Nephron progenitor cell (in vitro differentiated cells): ENCODE data around the gene ZNF563.
A peak's percentile ranks its signal among the peaks of the same experiment; 100 is the strongest.
"Not testable (repeated sequence)": the region's sequence is repeated elsewhere in the genome, so short reads cannot be mapped to it uniquely, and the experiment has no call there.

Source experiments
- DNase-seq: peaks from one replicate; pipeline ENCODE4 v3.0.0; 2021
- H3K27ac Mint-ChIP-seq: 2 replicates; pipeline ENCODE4 v1.8.0; 2021; ENCODE audit warnings: mild to moderate bottlenecking, moderate library complexity, mixed read lengths
- H3K27me3 Mint-ChIP-seq: 2 replicates; pipeline ENCODE4 v1.8.0; 2021; ENCODE audit warnings: mild to moderate bottlenecking, low read depth, mixed read lengths; ENCODE audit not compliant: poor library complexity
- H3K36me3 Mint-ChIP-seq: 2 replicates; pipeline ENCODE4 v1.8.0; 2021; ENCODE audit warnings: low read depth, mixed read lengths
- H3K4me1 Mint-ChIP-seq: 2 replicates; pipeline ENCODE4 v1.8.0; 2021; ENCODE audit warnings: mixed read lengths
- H3K4me3 Mint-ChIP-seq: 2 replicates; pipeline ENCODE4 v1.8.0; 2021; ENCODE audit warnings: mild to moderate bottlenecking, moderate library complexity, mixed read lengths
- H3K9me3 Mint-ChIP-seq: 2 replicates; pipeline ENCODE4 v1.8.0; 2021; ENCODE audit warnings: mild to moderate bottlenecking, moderate library complexity, mixed read lengths
- TF ChIP-seq, protein P1 (sequence below): fragments of 200-600 bp; sonication (generic); IDR thresholded peaks from 2 replicates; pipeline ENCODE4 v1.5.0; 2021; ENCODE audit warnings: antibody characterized with exemption

ZNF563 gene

GRCh38 chr19:12364391-12365235, 31.2 kb upstream of the ZNF563 start:
- Mint-ChIP-seq H3K36me3 (peaks cover 31% of the 10 kb centered on the region), H3K4me1 (peaks cover 27% of the 10 kb centered on the region), H3K27ac (peak overlapping the region; percentile 71), H3K4me3 (peak overlapping the region; percentile 93), H3K9me3 (peaks cover 88% of the 10 kb centered on the region), H3K27me3 (peaks cover 13% of the 10 kb centered on the region)
- TF ChIP-seq, protein P1, sequence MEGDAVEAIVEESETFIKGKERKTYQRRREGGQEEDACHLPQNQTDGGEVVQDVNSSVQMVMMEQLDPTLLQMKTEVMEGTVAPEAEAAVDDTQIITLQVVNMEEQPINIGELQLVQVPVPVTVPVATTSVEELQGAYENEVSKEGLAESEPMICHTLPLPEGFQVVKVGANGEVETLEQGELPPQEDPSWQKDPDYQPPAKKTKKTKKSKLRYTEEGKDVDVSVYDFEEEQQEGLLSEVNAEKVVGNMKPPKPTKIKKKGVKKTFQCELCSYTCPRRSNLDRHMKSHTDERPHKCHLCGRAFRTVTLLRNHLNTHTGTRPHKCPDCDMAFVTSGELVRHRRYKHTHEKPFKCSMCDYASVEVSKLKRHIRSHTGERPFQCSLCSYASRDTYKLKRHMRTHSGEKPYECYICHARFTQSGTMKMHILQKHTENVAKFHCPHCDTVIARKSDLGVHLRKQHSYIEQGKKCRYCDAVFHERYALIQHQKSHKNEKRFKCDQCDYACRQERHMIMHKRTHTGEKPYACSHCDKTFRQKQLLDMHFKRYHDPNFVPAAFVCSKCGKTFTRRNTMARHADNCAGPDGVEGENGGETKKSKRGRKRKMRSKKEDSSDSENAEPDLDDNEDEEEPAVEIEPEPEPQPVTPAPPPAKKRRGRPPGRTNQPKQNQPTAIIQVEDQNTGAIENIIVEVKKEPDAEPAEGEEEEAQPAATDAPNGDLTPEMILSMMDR: no peak
- DNase-seq: peak; percentile 29

- not testable (repeated sequence) for H3K4me3 Mint-ChIP-seq, H3K27ac Mint-ChIP-seq, DNase-seq
- Mint-ChIP-seq H3K4me1 (peaks cover 27% of the 10 kb centered on the region), H3K36me3 (peaks cover 43% of the 10 kb centered on the region), H3K27me3 (peaks cover 15% of the 10 kb centered on the region), H3K9me3 (peaks cover 89% of the 10 kb centered on the region)
Observed at GRCh38 chr19:12362236-12362635, 28.8 kb upstream of the ZNF563 start.

- Mint-ChIP-seq H3K9me3 (peaks cover 92% of the 10 kb centered on the region), H3K4me1 (no peaks in the 10 kb centered on the region), H3K27me3 (peaks cover 4% of the 10 kb centered on the region), H3K27ac (no peak overlapping the region), H3K4me3 (no peak overlapping the region), H3K36me3 (peaks cover 72% of the 10 kb centered on the region)
- TF ChIP-seq, protein P1: no peak
- no peak for DNase-seq
Observed at GRCh38 chr19:12353375-12353774, 19.9 kb upstream of the ZNF563 start.

GRCh38 chr19:12350890-12351197, 17.4 kb upstream of the ZNF563 start:
- H3K27me3 Mint-ChIP-seq: peaks cover 2% of the 10 kb centered on the region

DNA sequence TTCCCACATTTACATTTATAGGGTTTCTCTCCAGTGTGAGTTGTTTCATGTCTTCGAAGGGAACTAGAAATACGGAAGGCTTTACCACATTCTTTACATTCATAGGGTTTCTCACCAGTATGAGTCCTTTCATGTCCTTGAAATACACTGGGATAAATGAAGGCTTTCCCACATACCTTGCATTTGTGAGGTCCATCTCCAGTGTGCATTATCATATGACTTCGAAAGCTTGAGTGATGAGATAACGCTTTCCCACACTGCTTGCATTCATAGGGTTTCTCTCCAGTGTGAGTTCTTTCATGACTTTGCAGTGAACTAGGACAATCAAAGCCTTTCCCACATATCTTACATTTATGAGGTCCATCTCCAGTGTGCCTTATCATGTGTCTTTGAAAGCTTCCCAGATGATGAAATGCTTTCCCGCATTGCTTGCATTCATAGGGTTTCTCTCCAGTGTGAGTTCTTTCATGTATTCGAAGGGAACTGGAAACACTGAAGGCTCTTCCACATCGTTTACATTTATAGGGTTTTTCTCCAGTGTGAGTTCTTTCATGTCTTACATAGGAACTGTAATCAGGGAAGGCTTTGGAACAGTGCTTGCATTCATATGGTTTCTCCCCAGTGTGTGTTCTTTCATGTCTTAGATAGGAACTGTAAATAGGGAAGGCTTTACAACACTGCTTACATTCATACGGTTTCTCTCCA, 16.9 kb upstream of the ZNF563 start:
- no peaks in the 10 kb centered on the region for H3K27me3 Mint-ChIP-seq
- TF ChIP-seq, protein P1: no peak
- H3K27ac Mint-ChIP-seq: no peak overlapping the region
- H3K36me3 Mint-ChIP-seq: peaks cover 76% of the 10 kb centered on the region
- no peak for DNase-seq
- peaks cover 93% of the 10 kb centered on the region for H3K9me3 Mint-ChIP-seq
- no peak overlapping the region for H3K4me3 Mint-ChIP-seq
- no peaks in the 10 kb centered on the region for H3K4me1 Mint-ChIP-seq

More at GRCh38 chr19:12350890-12351197, 17.4 kb upstream of the ZNF563 start:
- Mint-ChIP-seq H3K27ac (no peak overlapping the region), H3K4me3 (no peak overlapping the region), H3K36me3 (peaks cover 76% of the 10 kb centered on the region), H3K9me3 (peaks cover 90% of the 10 kb centered on the region), H3K4me1 (no peaks in the 10 kb centered on the region)
- TF ChIP-seq, protein P1: no peak
- no peak for DNase-seq

DNA sequence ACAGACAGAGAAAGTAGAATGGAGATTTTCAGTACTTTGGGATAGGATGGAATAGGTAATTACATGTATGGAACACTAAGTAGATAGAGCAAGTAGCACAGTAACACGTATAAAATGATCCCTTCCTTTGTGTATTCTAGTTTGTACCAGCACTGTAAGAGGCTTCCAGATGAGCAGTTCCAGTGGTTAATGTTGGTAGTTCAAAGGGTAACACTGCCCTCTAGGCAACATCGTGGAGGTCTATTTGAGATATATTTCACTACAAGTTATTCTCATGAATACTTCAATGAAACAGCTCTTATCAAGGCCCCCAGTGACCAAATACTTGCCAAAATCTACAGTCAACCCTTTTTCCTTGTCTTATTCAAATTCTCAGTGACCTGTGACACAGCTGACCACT, 13.5 kb upstream of the ZNF563 start:
- no peaks in the 10 kb centered on the region for H3K27me3 Mint-ChIP-seq
- no peak overlapping the region for H3K27ac Mint-ChIP-seq
- peaks cover 91% of the 10 kb centered on the region for H3K9me3 Mint-ChIP-seq
- no peak for DNase-seq
- TF ChIP-seq, protein P1: no peak
- no peaks in the 10 kb centered on the region for H3K4me1 Mint-ChIP-seq
- H3K4me3 Mint-ChIP-seq: no peak overlapping the region
- H3K36me3 Mint-ChIP-seq: peaks cover 52% of the 10 kb centered on the region
